Measurements from ENCODE around the gene ADPRHL1. TPM values are rescaled to one million over a fixed set of nuclear protein-coding genes. Genes with fewer than 3 reads are reported as not detected.

ADPRHL1 gene
- polyA plus RNA-seq, 3 donors, result 0.15 to 0.52 (median 0.27) TPM

DNA sequence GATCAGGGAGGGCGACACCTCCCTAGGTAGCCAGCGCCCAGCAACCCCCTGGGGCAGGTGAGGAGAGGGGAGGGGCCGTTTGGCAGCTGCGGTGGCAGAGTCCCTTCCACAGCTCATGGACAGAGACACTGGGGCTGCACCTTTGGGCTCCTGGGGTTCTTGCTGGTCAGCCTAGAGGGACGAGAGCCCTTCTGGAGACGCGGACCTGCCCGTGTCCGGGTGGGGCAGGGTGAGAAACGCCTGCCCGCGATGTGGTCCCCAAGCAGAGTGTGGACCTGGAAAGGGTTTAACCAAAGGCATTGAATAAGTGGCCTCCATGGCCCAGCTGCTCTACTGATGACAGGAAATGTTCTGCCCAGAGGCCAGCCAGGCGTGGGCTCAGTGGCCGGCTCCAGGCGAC is 38.3 kb downstream of the ADPRHL1 start:
- 97% methylated on average over 15 of the region's 15 CpGs for WGBS (ENCODE audit: insufficient coverage)
- peaks cover 0 to 3% of the 10 kb centered on the region in 2 donors for H3K36me3 Mint-ChIP-seq
- Histone ChIP-seq H3K27ac (ENCODE audit: low read depth in 1 of 2, low read length in 2 of 2) (no peak overlapping the region), H3K9ac (ENCODE audit: insufficient read depth, low read length, poor library complexity, severe bottlenecking) (no peak overlapping the region), H3K27me3 (ENCODE audit: control insufficient read depth in 2 of 2, insufficient read depth in 2 of 2, low read length in 2 of 2) (no peaks in the 10 kb centered on the region), H4K20me1 (ENCODE audit: insufficient read depth, low read length) (no peaks in the 10 kb centered on the region), H3K79me2 (ENCODE audit: insufficient read depth, low read length) (no peaks in the 10 kb centered on the region), H3K4me3 (replicated peaks in 1 of 3; ENCODE audit: low read depth in 2 of 3, low read length in 3 of 3) (no peak overlapping the region), H2AFZ (ENCODE audit: insufficient read depth, low read depth, low read length, poor library complexity, severe bottlenecking) (no peak overlapping the region), H3K4me1 (ENCODE audit: control insufficient read depth in 1 of 2, insufficient read depth in 2 of 2, low read length in 2 of 2) (peaks cover 13 to 22% of the 10 kb centered on the region in 2 donors), H3K4me2 (replicated peaks; ENCODE audit: extremely low read depth, low read length, poor library complexity, severe bottlenecking) (no peak overlapping the region), H3K36me3 (replicated peaks in 1 of 2; ENCODE audit: control insufficient read depth in 1 of 2, insufficient read depth in 2 of 2, low read length in 2 of 2) (no peaks in the 10 kb centered on the region), H3K9me3 (replicated peaks in 1 of 2; ENCODE audit: control insufficient read depth in 1 of 2, insufficient read depth in 1 of 2, low read length in 2 of 2) (peaks cover 7 to 27% of the 10 kb centered on the region in 2 donors)
- intact Hi-C loops (cut with micrococcal nuclease), result no loop called here
- peak overlapping the region in 1 of 7 donors; percentile 13 for H3K27ac Mint-ChIP-seq
- H3K27me3 Mint-ChIP-seq (ENCODE audit: low read depth in 3 of 3), result peaks cover 2 to 10% (median 3%) of the 10 kb centered on the region in 3 donors
- no peak overlapping the region for H3K4me3 Mint-ChIP-seq
- DNase-seq, result no peak
- H3K9me3 Mint-ChIP-seq, result peaks cover 13 to 24% (median 20%) of the 10 kb centered on the region in 7 donors
- TF ChIP-seq, protein P1, sequence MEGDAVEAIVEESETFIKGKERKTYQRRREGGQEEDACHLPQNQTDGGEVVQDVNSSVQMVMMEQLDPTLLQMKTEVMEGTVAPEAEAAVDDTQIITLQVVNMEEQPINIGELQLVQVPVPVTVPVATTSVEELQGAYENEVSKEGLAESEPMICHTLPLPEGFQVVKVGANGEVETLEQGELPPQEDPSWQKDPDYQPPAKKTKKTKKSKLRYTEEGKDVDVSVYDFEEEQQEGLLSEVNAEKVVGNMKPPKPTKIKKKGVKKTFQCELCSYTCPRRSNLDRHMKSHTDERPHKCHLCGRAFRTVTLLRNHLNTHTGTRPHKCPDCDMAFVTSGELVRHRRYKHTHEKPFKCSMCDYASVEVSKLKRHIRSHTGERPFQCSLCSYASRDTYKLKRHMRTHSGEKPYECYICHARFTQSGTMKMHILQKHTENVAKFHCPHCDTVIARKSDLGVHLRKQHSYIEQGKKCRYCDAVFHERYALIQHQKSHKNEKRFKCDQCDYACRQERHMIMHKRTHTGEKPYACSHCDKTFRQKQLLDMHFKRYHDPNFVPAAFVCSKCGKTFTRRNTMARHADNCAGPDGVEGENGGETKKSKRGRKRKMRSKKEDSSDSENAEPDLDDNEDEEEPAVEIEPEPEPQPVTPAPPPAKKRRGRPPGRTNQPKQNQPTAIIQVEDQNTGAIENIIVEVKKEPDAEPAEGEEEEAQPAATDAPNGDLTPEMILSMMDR (IDR thresholded peaks at IDR 0.05), result no peak
- H3K4me1 Mint-ChIP-seq, result peaks cover 21% of the 10 kb centered on the region

DNA sequence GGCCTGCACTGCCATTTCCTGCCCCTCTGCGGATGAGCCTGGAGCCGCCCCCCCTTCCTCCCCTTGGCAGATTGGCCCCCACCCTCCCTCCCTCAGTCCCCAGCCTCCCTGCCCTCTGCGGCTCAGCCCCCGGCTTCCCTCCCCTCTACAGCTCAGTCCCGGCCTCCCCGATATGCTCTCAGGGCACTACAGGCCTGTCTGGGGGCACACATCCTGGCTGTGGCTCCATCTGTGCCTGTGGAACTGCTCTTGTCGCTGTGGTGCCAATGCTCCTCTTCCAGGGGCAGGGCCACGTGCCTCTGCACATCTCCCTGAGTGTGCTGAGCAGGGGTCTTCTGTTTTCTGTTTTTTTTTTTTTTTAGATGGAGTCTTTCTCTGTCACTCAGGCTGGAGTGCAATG is 39.0 kb downstream of the ADPRHL1 start:
- WGBS (ENCODE audit: insufficient coverage), result 88% methylated on average over 6 of the region's 8 CpGs
- Histone ChIP-seq H3K79me2 (ENCODE audit: insufficient read depth, low read length) (no peaks in the 10 kb centered on the region), H2AFZ (ENCODE audit: insufficient read depth, low read depth, low read length, poor library complexity, severe bottlenecking) (no peak overlapping the region), H3K4me2 (replicated peaks; ENCODE audit: extremely low read depth, low read length, poor library complexity, severe bottlenecking) (no peak overlapping the region), H3K4me1 (ENCODE audit: control insufficient read depth in 1 of 2, insufficient read depth in 2 of 2, low read length in 2 of 2) (peaks cover 20 to 28% of the 10 kb centered on the region in 2 donors), H3K27ac (ENCODE audit: low read depth in 1 of 2, low read length in 2 of 2) (peak overlapping the region in 1 of 2 donors; percentile 45), H3K27me3 (ENCODE audit: control insufficient read depth in 2 of 2, insufficient read depth in 2 of 2, low read length in 2 of 2) (no peaks in the 10 kb centered on the region), H3K9ac (ENCODE audit: insufficient read depth, low read length, poor library complexity, severe bottlenecking) (no peak overlapping the region), H3K4me3 (replicated peaks in 1 of 3; ENCODE audit: low read depth in 2 of 3, low read length in 3 of 3) (no peak overlapping the region), H3K36me3 (replicated peaks in 1 of 2; ENCODE audit: control insufficient read depth in 1 of 2, insufficient read depth in 2 of 2, low read length in 2 of 2) (no peaks in the 10 kb centered on the region), H4K20me1 (ENCODE audit: insufficient read depth, low read length) (no peaks in the 10 kb centered on the region), H3K9me3 (replicated peaks in 1 of 2; ENCODE audit: control insufficient read depth in 1 of 2, insufficient read depth in 1 of 2, low read length in 2 of 2) (peaks cover 9 to 34% of the 10 kb centered on the region in 2 donors)
- intact Hi-C loops (cut with micrococcal nuclease), result no loop called here
- DNase-seq, result no peak
- H3K36me3 Mint-ChIP-seq, result peaks cover 0 to 3% of the 10 kb centered on the region in 2 donors
- peaks cover 28% of the 10 kb centered on the region for H3K4me1 Mint-ChIP-seq
- peaks cover 14 to 31% (median 25%) of the 10 kb centered on the region in 7 donors for H3K9me3 Mint-ChIP-seq
- peak overlapping the region in 1 of 7 donors; percentile 69 for H3K27ac Mint-ChIP-seq
- TF ChIP-seq, protein P1 (IDR thresholded peaks at IDR 0.05), result no peak
- no peak overlapping the region for H3K4me3 Mint-ChIP-seq
- H3K27me3 Mint-ChIP-seq (ENCODE audit: low read depth in 3 of 3), result peaks cover 3 to 10% (median 5%) of the 10 kb centered on the region in 3 donors

All from CD14-positive monocyte (primary cell).